ENCODE data around the gene GFOD1. TPM values are rescaled to one million over a fixed set of nuclear protein-coding genes. Genes with fewer than 3 reads are reported as not detected.

GFOD1 gene
- polyA plus RNA-seq, 1 donor from 2014 or later: 7.0 TPM

DNA sequence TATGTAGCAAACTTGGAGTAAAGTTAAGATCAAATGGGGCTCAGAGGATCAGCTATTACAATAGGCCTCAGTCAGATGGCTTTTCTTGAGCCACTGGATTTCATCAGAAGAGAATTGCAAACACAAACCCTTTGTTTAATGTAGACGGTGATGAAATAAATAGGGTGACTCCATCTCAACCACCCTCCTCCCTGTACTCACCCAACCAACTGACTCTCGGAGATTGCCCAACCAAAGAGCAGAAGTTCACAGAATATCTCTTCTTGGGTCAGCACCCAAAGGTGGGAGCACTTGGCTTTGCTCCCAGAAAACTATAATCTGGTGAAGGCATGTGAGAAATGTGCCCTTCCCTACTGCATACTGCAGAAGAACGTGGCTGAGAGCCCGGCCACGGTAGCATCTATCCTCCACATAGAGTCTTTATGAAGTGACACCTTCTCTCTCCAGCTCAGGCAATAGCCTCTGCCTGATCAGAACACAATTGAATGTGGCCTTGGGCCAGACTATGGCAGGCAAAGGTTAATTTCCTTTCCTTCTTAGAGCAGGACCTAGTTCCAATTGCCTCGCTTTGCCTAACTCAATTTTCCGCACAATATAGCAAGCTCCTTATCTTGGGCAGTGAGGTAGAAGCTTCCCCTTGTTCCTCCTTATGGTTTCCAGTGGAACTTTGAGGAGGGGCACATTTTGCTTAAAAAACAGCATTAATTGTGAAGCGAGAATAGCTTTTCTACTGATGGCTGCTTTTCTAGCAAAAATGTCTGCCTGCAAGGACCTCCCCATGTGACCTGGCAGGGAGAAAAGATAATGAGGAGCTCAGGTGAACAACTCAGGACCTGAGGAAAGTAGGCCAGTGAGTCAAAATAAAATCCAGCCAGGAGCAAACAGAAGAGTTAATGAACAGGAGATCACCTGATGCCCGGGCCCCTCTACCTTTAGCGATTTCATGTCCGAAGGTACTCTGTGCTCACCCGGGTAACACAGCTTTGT, 79.4 kb downstream of the GFOD1 start:
- Histone ChIP-seq H3K4me3 (ENCODE audit: low read length) (no peak overlapping the region), H3K9ac (ENCODE audit: low read length) (no peak overlapping the region), H3K27ac (ENCODE audit: low read length) (no peak overlapping the region)

More for the DNA sequence above, 79.4 kb downstream of the GFOD1 start:
- no peaks in the 10 kb centered on the region for H4K20me1 ChIP-seq (ENCODE audit: insufficient read depth)
- no peaks in the 10 kb centered on the region for H3K9me3 ChIP-seq (ENCODE audit: low read length)
- no peaks in the 10 kb centered on the region for H3F3A ChIP-seq (ENCODE audit: insufficient read depth, low read length, poor library complexity, severe bottlenecking)
- H3K79me2 ChIP-seq (replicated peaks; ENCODE audit: insufficient read depth, low read length): no peaks in the 10 kb centered on the region
- no peak overlapping the region for H2AFZ ChIP-seq (ENCODE audit: low read depth, low read length)
- no peaks in the 10 kb centered on the region for H3K9me2 ChIP-seq (ENCODE audit: insufficient read depth, low read length)
- no peaks in the 10 kb centered on the region for H3K36me3 ChIP-seq (ENCODE audit: insufficient read depth, low read length)
- H3K27me3 ChIP-seq (ENCODE audit: insufficient read depth, low read depth, low read length): no peaks in the 10 kb centered on the region
- TF ChIP-seq TAF1 (IDR thresholded peaks at IDR 0.05; ENCODE audit: low read depth) (no peak), EZH2 (IDR thresholded peaks at IDR 0.05; ENCODE audit: borderline replicate concordance, insufficient read depth, low read length, poor library complexity, severe bottlenecking) (no peak), SMC3 (conservative IDR thresholded peaks at IDR 0.05; ENCODE audit: poor library complexity) (no peak), EP300 (conservative IDR thresholded peaks at IDR 0.05; ENCODE audit: poor library complexity, severe bottlenecking) (no peak), POLR2AphosphoS5 (IDR thresholded peaks at IDR 0.05) (no peak), CTCF (IDR thresholded peaks at IDR 0.05; ENCODE audit: poor library complexity, severe bottlenecking) (no peak), REST (IDR thresholded peaks at IDR 0.05; ENCODE audit: borderline replicate concordance) (no peak), MXI1 (conservative IDR thresholded peaks at IDR 0.05; ENCODE audit: poor library complexity, severe bottlenecking) (no peak), RAD21 (conservative IDR thresholded peaks at IDR 0.05) (no peak)
- no peak overlapping the region for H3K4me2 ChIP-seq (ENCODE audit: low read length)
